Measurements from ENCODE around the gene CAPN14.
"Not testable (repeated sequence)": the region's sequence is repeated elsewhere in the genome, so short reads cannot be mapped to it uniquely, and the experiment has no call there.

The CAPN14 gene

DNA sequence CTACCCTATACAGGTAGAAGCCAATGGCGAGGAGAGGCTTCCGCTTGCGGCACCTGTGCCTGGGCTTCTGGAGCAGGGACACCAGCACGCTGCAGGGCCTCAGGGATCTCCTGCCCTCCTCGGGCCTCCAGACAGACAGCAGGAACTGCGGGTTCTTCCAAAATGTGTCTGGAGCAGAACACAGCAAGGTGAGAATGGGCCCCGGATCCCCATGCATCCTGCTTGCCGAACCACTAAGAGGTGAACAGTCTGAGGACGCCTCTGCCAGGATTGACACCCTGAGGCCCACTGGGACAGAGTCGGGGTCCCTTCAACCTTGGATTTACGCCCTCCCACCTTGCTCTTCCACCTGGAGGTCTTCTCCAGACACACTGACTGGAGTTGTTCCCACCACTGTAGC, 25.4 kb downstream of the CAPN14 start:
- DNase-seq: no peak

DNA sequence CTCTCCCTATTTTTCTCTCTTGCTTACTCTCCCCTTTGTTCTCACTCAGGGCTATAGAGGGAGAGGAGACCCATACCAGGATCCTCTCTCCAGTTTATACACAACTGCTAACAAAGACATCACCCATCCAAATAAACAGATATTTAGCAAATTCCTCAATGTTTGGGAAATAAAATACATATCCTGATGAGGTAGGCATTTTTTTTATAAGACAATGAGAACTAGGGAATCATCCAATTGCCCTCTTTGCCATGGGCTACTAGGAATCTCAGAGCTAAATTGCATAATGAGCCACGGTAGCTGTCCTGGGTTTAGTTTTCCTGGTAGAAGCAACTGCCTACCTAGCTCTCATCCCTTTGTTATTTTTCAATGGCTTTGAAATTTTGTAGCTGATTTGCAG, 27.1 kb downstream of the CAPN14 start:
- no peak for DNase-seq

DNA sequence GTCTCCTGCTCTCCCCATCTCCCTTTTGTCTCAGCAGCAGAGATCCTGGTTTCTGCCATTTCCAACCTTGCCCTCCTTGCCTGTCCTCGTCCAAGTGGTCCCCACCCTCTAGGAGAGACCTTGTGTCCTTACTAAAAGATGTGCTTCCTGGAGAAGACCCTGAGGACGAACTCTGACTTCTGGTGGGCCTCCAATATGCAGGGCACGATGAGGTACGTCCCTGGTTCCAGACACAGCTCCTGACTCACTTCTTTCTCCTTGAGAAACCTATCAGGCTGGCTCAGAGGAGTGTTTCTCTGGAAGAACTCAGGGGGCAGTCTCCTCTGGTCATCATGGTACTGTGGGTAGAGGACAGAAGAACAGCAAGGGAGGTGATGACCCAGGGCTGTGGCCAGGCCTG, 28.2 kb downstream of the CAPN14 start:
- DNase-seq: no peak

DNA sequence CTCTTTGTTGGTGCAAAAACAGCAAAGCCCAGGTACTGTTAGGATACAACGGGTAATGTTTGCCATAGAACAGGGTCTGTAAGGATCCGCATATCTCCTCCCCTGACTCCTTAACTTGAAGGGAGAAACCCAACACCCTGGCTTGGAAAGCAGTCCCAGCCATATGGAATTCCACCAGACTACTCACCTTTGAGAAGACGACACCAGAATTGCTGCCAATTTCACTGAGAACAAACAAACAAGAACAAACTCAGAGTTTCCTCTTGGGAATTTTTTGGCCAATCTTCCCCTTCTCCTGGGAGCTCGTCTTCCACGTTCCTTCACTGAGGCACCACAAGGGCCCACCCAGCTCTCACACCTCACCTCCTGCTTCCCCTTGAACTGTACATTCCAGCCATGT, 29.2 kb downstream of the CAPN14 start:
- no peak for DNase-seq

DNA sequence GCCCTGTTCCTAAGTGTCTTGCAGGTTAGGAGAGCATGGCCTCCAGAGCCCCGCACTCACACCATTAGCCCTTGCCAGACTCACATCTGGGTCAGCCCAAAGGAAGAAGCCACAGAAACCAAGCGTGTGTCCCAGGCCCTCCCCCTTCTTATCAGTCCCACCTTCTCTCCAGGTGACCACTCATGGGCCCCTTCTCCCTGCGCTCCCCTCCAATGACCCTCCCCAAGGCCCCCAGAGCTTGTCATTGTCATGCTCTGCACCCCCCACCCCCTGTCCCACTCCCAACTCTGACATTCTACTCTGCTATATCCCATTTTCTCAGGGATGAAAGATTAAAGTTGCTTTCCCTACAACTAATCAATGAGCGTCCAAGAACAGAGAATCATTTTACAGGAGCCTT, 30.1 kb downstream of the CAPN14 start:
- no peak for DNase-seq

DNA sequence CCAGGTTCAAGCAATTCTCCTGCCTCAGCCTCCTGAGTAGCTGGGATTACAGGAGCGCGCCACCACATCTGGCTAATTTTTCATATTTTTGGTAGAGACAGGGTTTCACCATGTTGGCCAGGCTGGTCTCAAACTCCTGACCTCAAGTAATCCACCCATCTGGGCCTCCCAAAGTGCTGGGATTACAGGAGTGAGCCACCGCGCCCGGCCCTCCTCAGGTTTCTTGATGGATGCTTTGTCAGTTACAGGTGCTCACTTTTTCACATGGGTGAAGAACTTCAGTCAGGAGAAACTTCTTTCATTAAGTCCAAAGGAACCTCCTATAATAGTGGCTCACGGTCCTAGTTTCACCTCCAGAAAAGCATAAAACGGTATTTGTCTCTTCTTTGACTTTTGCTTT, 33.3 kb downstream of the CAPN14 start:
- not testable (repeated sequence) for DNase-seq

DNA sequence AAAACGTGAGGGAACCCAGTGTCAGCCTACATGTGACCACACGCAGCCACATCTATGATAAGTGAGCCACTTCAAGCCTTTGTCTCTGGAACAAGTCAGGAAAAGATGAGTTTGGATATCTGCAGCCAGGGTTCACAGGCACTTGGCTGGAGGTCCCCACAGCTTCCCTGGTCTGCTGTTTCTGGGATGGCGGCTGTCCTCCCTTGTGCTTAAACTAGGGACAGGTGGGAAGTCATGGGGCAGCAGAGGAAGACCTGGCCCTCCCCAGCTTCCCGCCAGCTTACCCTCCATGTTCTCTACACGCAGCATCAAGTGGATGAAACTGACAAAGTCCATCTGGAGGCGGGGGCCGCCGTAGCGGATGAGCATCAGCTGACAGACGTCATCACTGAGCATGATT, 40.6 kb downstream of the CAPN14 start:
- no peak for DNase-seq

DNA sequence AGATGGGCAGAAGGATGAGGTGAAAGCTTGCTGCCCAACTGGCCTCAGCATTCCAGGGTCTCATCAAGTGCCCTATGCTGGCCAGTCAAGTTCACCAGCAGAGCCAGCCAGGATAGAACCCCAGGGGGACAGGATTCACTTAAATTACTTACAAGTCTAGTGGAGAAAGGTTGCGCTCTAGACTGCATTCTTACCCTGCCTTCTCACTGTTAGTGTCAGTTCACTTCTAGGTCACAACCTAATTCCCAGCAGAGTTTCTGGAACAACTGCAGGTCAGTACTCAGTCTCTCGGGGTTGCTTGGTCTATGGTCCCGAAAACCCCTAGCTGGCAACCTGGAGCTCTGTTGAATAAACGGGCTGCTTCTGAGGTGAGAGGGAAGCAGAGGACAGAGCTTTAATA, 46.2 kb downstream of the CAPN14 start:
- no peak for DNase-seq

DNA sequence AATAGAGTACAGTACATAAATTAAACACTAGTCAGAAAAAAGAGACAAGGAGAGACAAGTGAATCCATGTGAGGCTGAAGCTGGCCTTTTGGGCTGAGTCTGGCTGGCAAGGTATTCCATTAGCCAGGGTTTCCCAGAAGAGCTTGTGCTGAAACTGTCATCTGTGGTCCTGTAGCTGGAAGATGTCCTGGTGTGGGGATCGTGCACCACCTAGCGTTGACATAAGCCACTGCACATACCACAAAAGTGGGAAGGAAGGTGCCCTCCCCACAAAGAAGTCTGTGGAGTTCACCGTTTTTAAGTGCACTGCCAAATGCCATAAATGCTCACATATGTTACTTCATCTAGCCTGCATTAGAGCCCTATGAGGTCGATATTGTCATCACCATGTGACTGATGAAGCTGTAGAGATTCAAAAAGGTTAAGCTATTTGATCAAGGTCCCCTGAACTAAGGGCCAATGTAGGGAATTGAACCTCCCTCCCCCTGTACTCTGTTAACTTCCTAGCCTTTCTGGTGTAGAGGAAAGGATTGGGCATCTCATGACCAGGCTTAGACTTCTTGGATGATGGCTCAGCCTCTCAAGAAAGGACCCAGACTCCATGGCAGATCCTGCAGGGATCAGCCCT, 47.1 kb downstream of the CAPN14 start:
- peak; percentile 78 for DNase-seq

DNA sequence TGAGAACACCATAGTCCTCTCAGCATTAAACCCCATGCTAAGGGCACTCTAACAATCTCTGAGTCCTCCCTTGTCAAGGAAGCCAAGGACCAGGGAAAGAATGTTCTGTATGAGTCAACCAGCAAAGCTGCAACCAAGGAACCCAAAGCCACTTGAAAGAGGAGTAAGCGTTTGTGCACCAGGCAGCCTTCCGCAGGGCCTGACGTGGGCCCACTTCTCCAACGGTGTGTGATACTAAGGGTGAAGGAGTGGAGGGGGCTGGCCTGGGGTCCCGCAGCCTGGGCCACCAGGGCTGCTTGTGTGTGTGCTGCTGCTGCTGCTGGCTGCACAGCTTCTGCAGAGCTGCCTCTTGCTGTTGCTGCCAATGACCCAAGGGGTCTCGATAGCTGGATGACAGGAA, 49.0 kb downstream of the CAPN14 start:
- DNase-seq: no peak

DNA sequence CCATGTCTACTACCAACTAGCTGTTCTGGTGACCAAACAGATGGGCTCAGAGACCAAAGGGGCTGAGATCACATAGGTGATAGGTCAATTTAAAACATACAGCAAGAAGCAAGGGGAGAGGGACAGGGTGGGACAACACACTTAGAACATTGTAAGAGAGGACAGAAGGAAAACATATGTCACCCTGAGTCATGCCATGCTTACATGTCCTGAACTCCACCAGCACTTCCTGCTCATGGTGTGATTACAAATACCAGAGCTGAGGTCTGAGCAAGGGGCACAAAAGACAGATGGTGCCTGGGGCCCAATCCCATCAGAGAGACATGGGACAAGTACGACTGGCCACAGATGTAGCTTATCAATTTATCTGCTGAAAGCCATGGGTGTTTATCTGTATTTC, 50.4 kb downstream of the CAPN14 start:
- no peak for DNase-seq

DNA sequence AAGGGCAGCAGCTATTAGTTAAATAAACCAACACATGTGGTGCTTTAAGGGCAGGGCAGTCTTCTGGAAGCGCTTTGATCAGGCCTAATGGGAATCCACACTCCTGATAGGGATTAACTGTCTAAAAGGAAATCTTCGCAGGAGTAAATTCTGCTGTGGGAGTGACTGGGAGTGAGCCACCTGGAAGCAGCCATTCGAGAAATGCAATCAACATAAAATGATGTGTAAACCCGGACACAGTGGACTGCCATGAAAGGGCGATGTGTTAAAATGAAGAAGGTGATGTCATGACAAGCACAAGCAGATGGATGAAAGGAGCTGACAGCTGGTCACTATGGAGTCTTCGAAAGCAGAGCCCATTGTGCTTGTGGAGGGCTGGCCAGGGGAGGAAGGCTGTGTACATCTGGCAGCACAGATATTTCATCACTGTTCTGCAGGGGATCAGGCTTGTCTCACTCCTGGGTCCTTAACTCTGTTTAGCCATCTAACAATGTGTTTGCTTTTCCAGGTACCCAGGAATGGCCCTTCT, 54.2 kb downstream of the CAPN14 start:
- peak; percentile 42 for DNase-seq

DNA sequence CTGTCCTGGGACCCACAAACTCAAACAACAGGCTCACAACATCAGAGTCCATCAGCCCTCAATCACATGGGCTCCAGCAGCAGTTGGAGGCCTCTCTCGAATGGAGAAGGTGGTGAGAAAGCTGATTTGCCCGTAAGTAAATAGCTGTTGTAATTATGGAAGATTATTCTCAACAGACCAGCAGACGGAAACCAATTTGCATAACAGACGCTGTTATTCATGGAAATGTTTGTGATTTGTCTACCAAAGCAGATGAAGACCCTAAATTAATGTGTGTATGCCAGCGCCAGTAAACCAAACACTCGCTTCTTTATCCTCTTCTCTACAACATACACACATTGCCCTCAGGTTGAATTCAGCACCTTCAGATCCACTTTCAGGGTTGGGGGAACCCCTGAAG, 55.7 kb downstream of the CAPN14 start:
- DNase-seq: no peak

DNA sequence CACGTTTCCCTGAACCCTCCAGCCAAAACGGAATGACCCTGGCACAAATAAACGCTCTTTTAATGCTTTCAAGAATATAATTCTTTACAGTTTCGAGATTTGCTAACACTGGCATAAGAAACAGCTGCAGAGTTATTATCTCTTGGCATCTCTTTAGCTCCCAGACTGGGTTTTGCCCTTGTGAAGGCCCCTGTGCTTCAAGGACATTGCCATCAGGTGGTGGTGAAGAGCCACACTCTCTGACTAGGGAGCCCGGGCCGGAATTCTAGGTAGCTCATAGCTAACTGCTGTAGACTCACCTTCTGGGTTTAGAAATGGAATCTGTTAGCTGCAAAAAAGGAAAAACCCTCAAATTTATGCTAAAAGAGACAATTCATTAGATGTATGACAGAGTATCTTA, 65.8 kb downstream of the CAPN14 start:
- no peak for DNase-seq

DNA sequence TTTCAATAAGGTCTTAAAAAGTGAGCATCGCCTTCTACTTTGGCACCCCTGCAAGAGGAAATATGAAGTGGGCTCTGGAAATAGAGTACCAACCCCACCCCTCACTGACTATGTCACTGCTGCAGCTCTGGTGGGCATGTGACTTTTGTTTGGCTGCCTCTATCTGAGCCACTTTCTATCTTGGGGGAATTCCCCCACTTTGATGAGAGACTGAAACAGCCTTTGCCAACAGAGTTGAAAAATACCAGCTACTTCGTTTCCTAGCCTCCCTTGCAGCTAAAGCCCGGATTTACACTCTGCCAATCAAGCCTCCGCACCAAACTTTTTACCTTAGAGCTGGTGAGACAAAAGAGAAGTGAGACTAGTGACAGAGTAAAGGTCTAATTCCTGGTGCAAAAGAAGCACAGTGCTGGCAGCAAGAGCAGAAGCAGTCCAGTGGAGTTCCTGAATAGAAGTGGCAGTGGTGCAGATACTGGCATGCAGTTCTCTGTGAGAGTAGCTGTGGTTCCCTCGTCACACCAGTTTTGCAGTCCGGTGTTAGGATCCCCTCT, 67.1 kb downstream of the CAPN14 start:
- DNase-seq: no peak

DNA sequence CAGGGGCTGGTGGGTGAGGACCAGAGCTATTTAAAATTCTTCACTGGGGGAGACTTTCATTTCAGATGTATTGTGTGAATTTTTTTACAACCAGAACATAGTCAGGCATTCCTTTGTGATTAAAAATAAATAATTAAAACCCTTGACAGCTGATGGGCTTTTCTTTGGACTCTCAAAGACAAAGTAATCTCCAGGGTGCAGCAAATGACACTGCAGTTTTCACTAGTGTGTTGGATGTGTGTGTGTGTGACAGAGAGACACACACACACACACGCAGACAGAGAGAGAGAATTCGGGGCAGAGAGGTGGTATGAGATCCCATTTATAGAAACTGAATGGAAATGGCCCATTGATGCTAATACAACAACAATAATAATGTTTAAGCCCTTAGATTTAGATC, 68.8 kb downstream of the CAPN14 start:
- no peak for DNase-seq

DNA sequence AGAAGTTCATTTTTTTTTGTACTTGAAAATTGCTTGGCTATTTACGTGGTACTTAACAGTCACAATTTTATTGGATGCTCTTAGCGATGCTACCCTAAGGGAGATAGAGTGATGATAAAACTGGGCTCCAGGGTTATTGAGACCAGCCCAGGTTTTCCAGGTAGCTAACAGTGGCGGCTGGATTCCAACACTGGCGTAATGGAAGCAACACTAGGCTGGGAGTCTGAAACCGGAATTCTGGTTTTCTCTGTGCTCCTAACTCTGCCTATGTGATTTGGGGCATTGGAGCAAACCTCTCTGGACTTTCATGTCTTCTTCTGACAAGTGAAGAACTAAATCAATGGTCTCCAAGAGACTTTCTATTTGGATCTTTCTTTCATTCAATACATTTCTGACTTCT, 69.7 kb downstream of the CAPN14 start:
- no peak for DNase-seq

DNA sequence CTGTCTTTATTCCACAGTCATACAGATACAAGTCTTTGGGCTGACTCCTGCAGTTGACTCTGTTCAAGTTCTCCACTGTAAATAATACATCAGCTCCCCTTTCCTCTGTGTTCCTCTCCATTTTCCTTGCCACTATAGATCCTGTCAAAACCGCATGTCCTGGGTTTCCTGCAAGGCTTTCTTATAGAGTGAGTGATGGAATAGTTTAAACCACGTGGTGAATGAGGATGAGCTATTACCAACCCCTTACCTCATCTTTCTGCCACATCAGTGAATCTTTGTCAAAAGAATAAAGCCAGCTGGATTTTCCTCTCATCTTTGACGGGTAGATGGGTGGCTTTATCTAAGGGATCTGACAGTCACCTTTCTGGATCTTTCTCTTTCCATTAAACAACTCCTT, 75.2 kb downstream of the CAPN14 start:
- no peak for DNase-seq

DNA sequence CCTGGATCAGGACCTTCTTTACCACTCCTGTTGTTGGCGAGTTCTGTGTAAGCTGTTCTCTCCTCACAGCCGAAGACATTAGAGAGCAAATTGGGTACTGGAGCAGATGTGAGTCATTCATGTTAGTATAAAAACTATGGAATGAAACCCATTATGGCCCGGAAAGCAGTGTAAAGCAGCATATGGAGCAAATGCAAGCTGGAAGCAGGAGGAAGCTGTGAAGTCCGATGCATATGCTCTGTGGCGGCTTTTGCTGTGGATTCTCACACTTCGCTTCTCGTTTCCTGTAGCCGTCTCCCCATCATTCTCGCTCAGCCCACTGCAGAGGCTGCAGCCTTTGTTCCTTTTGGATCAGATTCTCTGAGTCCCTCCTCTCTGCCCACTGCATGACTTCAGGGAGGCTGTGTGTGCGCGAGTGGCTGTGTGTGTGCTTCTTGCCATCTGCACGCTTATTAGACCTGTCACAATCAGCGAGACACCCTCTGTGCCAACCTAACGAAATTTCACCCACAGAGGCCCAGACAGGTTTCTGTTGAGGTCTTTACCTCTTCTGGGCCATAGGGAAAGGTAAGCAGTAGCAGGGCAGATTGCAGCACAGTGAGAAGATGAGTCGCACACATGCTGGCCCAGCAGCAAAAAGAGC, 75.8 kb downstream of the CAPN14 start:
- DNase-seq: no peak

DNA sequence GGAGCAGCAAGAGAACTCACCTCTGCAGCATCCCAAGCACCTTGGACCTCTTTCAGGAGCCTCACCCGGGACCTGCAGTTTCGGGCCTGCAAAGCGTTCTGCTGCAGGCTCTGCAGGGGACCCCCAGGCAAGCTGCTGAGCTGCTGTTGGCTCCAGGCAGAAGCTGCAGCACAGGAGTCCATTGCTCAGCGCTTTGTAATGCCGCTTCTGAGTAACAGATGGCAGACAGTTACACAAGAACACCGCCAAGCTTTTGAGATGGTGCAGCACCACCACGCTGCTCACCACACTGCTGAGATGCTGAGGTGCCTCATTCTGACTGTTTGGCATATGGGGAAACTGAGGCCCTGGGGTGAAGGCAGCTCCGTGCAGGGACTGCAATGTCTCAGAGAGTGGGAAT, 77.2 kb downstream of the CAPN14 start:
- no peak for DNase-seq

DNA sequence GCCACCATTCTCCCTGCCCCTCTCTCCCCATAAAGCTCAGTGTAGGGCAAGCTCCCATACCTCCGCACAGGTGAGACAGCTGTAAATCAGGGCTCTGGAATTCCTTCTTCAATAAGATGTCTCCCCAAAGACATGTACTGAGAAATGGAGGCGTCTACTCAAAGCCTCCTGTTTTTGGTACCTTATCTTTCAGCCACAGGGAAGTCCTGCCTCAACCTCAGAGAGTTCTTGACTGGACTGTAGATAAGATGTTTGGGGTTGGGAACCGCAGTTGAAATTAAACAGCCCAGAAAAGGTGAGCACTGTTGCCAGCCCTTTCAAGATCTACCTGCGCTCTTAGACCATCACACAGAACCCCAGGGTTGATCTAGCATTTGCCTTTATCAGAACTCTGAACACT, 77.6 kb downstream of the CAPN14 start:
- DNase-seq: no peak

DNA sequence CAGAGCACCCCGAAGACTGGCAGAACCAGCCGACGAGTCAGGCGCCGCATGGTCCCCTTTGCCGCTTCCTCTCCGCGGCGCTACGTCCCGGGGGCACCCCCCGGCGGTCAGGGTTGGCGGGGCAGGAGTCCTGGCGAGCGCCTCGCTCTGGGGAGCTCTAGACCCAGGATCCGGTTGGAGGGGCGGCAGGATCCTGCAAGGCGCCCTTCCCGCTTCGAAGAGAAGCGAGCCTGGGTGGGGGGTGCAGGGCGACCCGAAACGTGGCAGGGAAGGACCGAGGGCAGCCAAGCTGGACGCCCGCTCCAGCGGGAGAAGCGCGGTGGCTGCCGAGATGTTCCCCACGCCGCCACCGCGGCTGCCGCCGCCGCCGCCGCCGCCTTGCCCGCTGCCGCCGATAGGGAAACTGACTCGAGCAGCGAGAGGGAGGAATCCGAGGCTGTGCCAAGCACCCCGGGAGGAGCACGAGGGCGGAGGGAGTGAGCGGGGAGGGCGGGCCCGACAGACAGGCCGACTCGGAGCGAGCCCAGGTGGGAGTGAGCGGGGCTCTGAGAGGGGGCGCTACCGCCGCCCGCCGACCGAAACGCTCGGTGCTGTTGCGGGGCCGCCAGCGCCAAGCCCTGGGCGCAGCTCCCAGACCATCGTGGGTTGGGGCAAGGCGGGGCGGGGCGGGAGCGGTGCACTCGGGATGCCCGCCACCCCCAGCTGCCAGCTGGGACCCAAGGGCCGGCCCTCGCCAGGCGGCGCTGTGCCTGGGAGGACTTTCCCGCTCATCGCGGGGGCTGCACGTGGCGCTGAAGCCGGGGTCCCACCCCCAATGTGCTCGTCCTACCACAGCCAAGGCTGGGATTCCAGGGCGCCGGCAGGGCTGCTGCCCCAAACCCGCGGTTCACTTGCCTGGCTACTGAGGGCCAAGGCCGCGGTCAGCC, 79.0 kb downstream of the CAPN14 start, which contains the start of gene GALNT14:
Gene GALNT14 (minus strand): TSS at position 404 of the 926 bp plus-strand sequence. CDS start 354 bp downstream, at position 50.
- DNase-seq: peak; percentile 90

All from retina (tissue), 1 donor.